MM.1S (cell line): ENCODE measurements around the gene PSTPIP1.

Experiments used
- DNase-seq: peaks from one replicate; pipeline ENCODE4 v3.0.0-alpha.2; 2015
- H2AFZ ChIP-seq: fragments of 300-600 bp; sonication (generic); 2 replicates; pipeline ENCODE4 v1.6.0; 2016; ENCODE audit warnings: antibody characterized with exemption, low read length
- H3F3A ChIP-seq: fragments of 300-600 bp; sonication (generic); 2 replicates; pipeline ENCODE4 v1.6.1; 2016; ENCODE audit warnings: mild to moderate bottlenecking, antibody characterized with exemption, low read length, moderate library complexity, mixed read lengths; ENCODE audit not compliant: insufficient read depth
- H3K27ac ChIP-seq: fragments of 300-600 bp; sonication (generic); 2 replicates; pipeline ENCODE4 v1.5.1; 2016; ENCODE audit warnings: mild to moderate bottlenecking, low read length
- H3K27me3 ChIP-seq: fragments of 300-600 bp; sonication (generic); replicated peaks from 2 replicates; pipeline ENCODE4 v1.6.0; 2016; ENCODE audit warnings: low read length; ENCODE audit not compliant: insufficient read depth
- H3K36me3 ChIP-seq: fragments of 300-600 bp; sonication (generic); replicated peaks from 2 replicates; pipeline ENCODE4 v1.6.1; 2016; ENCODE audit warnings: mild to moderate bottlenecking, low read length, mixed read lengths; ENCODE audit not compliant: insufficient read depth
- H3K4me1 ChIP-seq: fragments of 300-600 bp; sonication (generic); 2 replicates; pipeline ENCODE4 v1.6.1; 2016; ENCODE audit warnings: low read length, mixed read lengths
- H3K4me2 ChIP-seq: fragments of 300-600 bp; sonication (generic); 2 replicates; pipeline ENCODE4 v1.6.0; 2016; ENCODE audit warnings: low read depth, low read length
- H3K4me3 ChIP-seq: fragments of 300-600 bp; sonication (generic); 2 replicates; pipeline ENCODE4 v1.5.1; 2016; ENCODE audit warnings: low read length, mixed read lengths
- H3K79me2 ChIP-seq: fragments of 300-600 bp; sonication (generic); 2 replicates; pipeline ENCODE4 v1.6.1; 2016; ENCODE audit warnings: mixed run types, low read length, mixed read lengths
- H3K9ac ChIP-seq: fragments of 300-600 bp; sonication (generic); 2 replicates; pipeline ENCODE4 v1.6.1; 2016; ENCODE audit warnings: low read length, mixed read lengths
- H3K9me2 ChIP-seq: fragments of 300-600 bp; sonication (generic); replicated peaks from 2 replicates; pipeline ENCODE4 v1.6.1; 2016; ENCODE audit warnings: mild to moderate bottlenecking, low read length, mixed read lengths; ENCODE audit not compliant: insufficient read depth
- H3K9me3 ChIP-seq: fragments of 300-600 bp; sonication (generic); replicated peaks from 2 replicates; pipeline ENCODE4 v1.6.1; 2016; ENCODE audit warnings: mild to moderate bottlenecking, low read length, mixed read lengths; ENCODE audit not compliant: insufficient read depth
- H4K20me1 ChIP-seq: fragments of 300-600 bp; sonication (generic); 2 replicates; pipeline ENCODE4 v1.6.1; 2016; ENCODE audit warnings: mild to moderate bottlenecking, low read length, moderate library complexity, mixed read lengths; ENCODE audit not compliant: insufficient read depth
- CTCF ChIP-seq: fragments of 300-600 bp; sonication (generic); IDR thresholded peaks from 2 replicates; pipeline ENCODE4 v1.5.1; 2016; ENCODE audit warnings: antibody characterized with exemption, low read length, mixed read lengths
- EZH2 ChIP-seq: fragments of 300-600 bp; sonication (generic); optimal IDR thresholded peaks from 2 replicates; pipeline ENCODE3; 2017; ENCODE audit warnings: low read depth, mild to moderate bottlenecking, antibody characterized with exemption, low read length, mixed read lengths
- EZH2phosphoT487 ChIP-seq: fragments of 300-600 bp; sonication (generic); IDR thresholded peaks from 2 replicates; pipeline ENCODE4 v1.6.1; 2018; ENCODE audit warnings: antibody characterized with exemption, low read length

PSTPIP1 gene

GRCh38 chr15:77030048-77030927 lies 35.4 kb downstream of the PSTPIP1 start:
- Histone ChIP-seq H3K27me3 (no peaks in the 10 kb centered on the region), H3F3A (no peaks in the 10 kb centered on the region), H4K20me1 (no peaks in the 10 kb centered on the region), H3K27ac (no peak overlapping the region), H3K79me2 (no peaks in the 10 kb centered on the region), H3K4me3 (no peak overlapping the region), H3K9me2 (no peaks in the 10 kb centered on the region), H3K36me3 (no peaks in the 10 kb centered on the region), H2AFZ (no peak overlapping the region), H3K4me1 (0 out of 2 replicates have a peak, but pooled peaks cover 3% of the 10 kb centered on the region), H3K9me3 (no peaks in the 10 kb centered on the region), H3K4me2 (no peak overlapping the region), H3K9ac (no peak overlapping the region)
- no peak for DNase-seq
- no peak for TF ChIP-seq EZH2phosphoT487

GRCh38 chr15:77030928-77031375 lies 36.0 kb downstream of the PSTPIP1 start:
- Histone ChIP-seq H3K27me3 (no peaks in the 10 kb centered on the region), H3F3A (no peaks in the 10 kb centered on the region), H4K20me1 (no peaks in the 10 kb centered on the region), H3K9ac (no peak overlapping the region), H2AFZ (no peak overlapping the region), H3K27ac (no peak overlapping the region), H3K36me3 (no peaks in the 10 kb centered on the region), H3K79me2 (no peaks in the 10 kb centered on the region), H3K9me2 (no peaks in the 10 kb centered on the region), H3K4me2 (no peak overlapping the region), H3K4me3 (no peak overlapping the region), H3K9me3 (no peaks in the 10 kb centered on the region), H3K4me1 (0 out of 2 replicates have a peak, but pooled peaks cover 3% of the 10 kb centered on the region)
- no peak for DNase-seq
- TF ChIP-seq EZH2 (no peak), CTCF (no peak), EZH2phosphoT487 (no peak)

GRCh38 chr15:77031376-77032050 lies 36.6 kb downstream of the PSTPIP1 start:
- H3K4me3 ChIP-seq, result no peak overlapping the region
- DNase-seq, result peak; percentile 66
- H3K79me2 ChIP-seq, result no peaks in the 10 kb centered on the region
- H3F3A ChIP-seq, result no peaks in the 10 kb centered on the region
- H2AFZ ChIP-seq, result no peak overlapping the region
- no peaks in the 10 kb centered on the region for H3K9me3 ChIP-seq
- H3K4me2 ChIP-seq, result no peak overlapping the region
- no peaks in the 10 kb centered on the region for H3K36me3 ChIP-seq
- no peaks in the 10 kb centered on the region for H3K9me2 ChIP-seq
- 0 out of 2 replicates have a peak, but pooled peaks cover 3% of the 10 kb centered on the region for H3K4me1 ChIP-seq
- H3K27me3 ChIP-seq, result no peaks in the 10 kb centered on the region
- TF ChIP-seq CTCF, result peak; percentile 38
- no peak for TF ChIP-seq EZH2phosphoT487
- TF ChIP-seq EZH2, result no peak
- H4K20me1 ChIP-seq, result no peaks in the 10 kb centered on the region
- no peak overlapping the region for H3K9ac ChIP-seq
- no peak overlapping the region for H3K27ac ChIP-seq
